Sigmoid colon (tissue), 4 donors: ENCODE data around the gene USP54.

Source experiments
- EP300 ChIP-seq, 4 donors: sonication (generic); formaldehyde crosslinking; IDR thresholded peaks; one replicate each; pipeline ENCODE4 v1.6.1; 2017; ENCODE audit warnings: antibody characterized with exemption in 4 of 4
- POLR2A ChIP-seq, 2 donors: fragments of 450-650 bp; IDR thresholded peaks; one replicate each; pipeline ENCODE4 v1.6.1; 2016; ENCODE audit warnings: antibody characterized with exemption in 2 of 2, mild to moderate bottlenecking in 2 of 2, moderate library complexity in 2 of 2
- TF ChIP-seq, protein P1 (sequence below), 4 experiments: fragments of 450-650 bp in 3 of 4; fragments of 200-600 bp in 1 of 4; IDR thresholded peaks; one replicate each; pipeline ENCODE4 v1.5.1; 2016 to 2019; ENCODE audit warnings: antibody characterized with exemption in 4 of 4, mild to moderate bottlenecking in 3 of 4, moderate library complexity in 2 of 4

DNA sequence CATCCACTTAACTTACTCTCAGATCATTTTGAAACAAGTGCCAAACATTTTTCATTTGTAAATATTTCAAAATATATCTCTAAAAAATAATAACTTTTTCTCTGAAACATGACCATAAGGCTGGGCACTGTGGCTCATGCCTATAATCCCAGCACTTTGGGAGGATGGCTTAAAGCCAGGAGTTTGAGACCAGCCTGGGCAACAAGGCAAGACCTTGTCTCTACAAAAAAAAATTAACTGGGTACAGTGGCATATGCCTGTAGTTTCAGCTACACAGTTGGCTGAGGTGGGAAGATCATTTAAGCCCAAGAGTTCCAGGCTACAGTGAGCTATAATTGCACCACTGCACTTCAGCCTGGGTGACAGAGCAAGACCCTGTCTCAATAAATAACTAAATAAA is 36.4 kb downstream of the USP54 start:
- no peak for TF ChIP-seq POLR2A (IDR thresholded peaks at IDR 0.05)
- TF ChIP-seq, protein P1, sequence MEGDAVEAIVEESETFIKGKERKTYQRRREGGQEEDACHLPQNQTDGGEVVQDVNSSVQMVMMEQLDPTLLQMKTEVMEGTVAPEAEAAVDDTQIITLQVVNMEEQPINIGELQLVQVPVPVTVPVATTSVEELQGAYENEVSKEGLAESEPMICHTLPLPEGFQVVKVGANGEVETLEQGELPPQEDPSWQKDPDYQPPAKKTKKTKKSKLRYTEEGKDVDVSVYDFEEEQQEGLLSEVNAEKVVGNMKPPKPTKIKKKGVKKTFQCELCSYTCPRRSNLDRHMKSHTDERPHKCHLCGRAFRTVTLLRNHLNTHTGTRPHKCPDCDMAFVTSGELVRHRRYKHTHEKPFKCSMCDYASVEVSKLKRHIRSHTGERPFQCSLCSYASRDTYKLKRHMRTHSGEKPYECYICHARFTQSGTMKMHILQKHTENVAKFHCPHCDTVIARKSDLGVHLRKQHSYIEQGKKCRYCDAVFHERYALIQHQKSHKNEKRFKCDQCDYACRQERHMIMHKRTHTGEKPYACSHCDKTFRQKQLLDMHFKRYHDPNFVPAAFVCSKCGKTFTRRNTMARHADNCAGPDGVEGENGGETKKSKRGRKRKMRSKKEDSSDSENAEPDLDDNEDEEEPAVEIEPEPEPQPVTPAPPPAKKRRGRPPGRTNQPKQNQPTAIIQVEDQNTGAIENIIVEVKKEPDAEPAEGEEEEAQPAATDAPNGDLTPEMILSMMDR (IDR thresholded peaks at IDR 0.05): no peak
- TF ChIP-seq EP300 (IDR thresholded peaks at IDR 0.05): no peak
